ENCODE data around the gene CGB8.

CGB8 gene

DNA sequence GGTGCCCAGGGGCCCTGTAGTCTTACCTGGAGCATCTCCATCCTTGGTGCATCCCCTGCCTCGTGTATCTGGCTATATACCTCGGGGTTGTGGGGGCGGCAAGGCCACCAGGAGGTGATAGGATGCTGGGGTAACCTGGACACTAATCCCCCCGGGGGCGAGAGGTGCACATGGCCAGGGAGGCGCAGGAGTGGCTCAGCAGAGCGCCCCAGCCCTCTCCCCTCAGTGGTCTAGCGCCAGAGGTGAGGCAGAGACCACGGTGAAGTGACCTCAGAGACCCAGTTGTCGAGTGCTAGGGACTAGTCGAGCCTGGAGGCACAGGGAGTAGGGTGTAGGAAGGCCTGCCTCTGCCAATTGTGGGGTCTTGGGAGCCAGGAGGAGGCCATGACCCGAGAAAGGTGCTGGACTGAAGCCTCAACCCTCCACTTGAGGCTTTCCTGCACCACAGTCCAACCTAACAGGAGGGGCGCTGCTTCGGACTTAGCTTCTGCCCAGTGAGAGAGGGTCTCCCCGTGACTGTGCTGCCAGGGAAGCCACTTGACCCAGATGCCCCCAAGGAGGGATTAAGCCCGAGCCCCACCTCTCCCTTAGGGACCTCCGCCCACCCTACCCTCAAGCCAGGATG, 31.8 kb downstream of the CGB8 start, which contains the start of gene LHB:
TSS of gene LHB (minus strand) at position 51 of the 625 bp plus-strand sequence. CDS start at position 41, 10 bp downstream.
- TF ChIP-seq CTCF (IDR thresholded peaks at IDR 0.05; ENCODE audit: low read depth, low read length) = no peak

GRCh38 chr19:49016067-49016839, 32.7 kb downstream of the CGB8 start:
- TF ChIP-seq CTCF (IDR thresholded peaks at IDR 0.05; ENCODE audit: low read depth, low read length) = no peak
- no peak overlapping the region for H3K4me3 ChIP-seq (ENCODE audit: low read depth, low read length)

More for the DNA sequence above, 31.8 kb downstream of the CGB8 start, which contains the start of gene LHB:
- H3K4me3 ChIP-seq (ENCODE audit: low read depth, low read length) = peak within 1 kb of the TSS; percentile 54

DNA sequence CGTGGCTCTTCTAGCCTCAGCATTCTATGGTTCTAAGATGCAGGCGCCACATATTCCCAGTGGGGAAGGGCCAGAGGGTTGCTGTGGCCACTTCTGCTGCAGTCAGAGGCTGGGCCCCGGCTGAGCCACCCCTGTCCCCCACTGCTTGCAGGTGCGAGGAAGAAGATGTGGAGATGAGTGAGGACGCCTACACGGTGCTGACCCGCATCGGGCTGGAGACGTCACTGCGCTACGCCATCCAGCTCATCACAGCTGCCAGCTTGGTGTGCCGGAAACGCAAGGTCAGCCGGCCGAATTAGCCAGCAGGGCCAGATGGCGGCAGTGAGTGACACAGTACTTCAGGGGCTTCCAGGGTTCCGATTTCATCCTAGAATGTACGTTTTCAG, 34.0 kb downstream of the CGB8 start:
- no peak for TF ChIP-seq CTCF (IDR thresholded peaks at IDR 0.05; ENCODE audit: low read depth, low read length)
- no peak overlapping the region for H3K4me3 ChIP-seq (ENCODE audit: low read depth, low read length)

DNA sequence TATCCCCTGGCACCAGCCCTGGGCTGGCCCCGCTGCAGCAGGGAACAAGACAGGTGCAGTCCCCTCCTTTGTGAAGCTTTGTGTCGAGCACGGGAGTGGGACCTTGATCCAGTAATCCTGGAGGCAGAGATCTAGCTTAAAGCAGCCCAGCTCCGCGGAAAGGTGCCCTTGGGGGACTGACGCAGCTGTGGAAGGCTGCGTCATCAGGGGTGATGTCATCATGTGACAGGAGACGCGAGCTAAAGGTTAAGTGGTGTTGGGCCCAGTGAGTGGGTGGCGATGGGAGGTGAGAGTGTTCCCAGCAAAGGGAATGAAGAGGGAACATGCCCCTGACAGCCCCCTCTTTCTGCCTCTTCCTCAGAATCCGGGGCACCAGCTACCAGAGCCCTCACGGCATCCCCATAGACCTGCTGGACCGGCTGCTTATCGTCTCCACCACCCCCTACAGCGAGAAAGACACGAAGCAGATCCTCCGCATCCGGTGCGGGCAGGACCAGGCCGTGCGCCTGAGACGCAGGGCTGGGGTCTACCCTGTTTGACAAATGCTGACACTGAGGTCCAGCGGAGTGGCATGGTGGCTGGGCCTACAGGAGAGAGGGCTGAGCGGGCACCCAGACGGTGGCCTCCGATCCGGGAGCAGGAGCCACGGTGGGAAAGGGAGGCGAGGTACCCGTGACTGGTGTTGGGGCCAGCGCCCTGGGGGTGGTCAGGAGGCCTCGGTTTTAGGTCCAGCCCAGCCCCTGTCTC, 34.6 kb downstream of the CGB8 start:
- no peak overlapping the region for H3K4me3 ChIP-seq (ENCODE audit: low read depth, low read length)
- TF ChIP-seq CTCF (IDR thresholded peaks at IDR 0.05; ENCODE audit: low read depth, low read length) = no peak

DNA sequence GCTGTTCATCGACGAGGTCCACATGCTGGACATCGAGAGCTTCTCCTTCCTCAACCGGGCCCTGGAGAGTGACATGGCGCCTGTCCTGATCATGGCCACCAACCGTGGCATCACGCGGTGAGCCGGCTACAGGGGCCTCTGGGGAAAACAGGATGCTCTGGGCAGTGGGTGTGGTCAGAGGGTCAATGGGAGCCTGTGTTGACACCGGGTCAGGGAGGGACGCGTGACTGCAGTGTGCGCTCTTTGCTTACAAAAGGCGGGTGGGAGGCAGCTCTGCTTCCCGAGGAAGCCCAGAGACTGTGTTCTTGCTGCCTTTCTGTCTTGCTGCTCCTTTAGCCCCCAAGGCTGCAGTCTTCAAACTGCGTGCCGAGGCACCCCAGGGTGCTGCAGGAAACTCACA, 37.7 kb downstream of the CGB8 start:
- TF ChIP-seq CTCF (IDR thresholded peaks at IDR 0.05; ENCODE audit: low read depth, low read length) = no peak
- no peak overlapping the region for H3K4me3 ChIP-seq (ENCODE audit: low read depth, low read length)

DNA sequence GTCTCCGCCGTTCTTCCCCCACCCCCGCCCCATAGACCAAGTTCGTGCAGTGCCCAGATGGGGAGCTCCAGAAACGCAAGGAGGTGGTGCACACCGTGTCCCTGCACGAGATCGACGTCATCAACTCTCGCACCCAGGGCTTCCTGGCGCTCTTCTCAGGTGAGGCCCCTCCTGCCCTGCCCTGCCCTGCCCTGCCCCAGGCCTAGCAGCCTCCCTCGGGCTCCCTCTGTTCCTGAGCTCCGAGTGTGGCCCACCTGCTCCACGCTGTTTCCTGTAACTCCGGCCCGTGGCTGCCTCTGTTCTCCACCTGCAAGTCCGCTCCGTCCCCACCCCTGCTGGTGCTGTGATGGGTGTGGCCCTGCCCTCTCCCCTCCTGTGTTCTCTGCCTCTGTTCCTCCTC, 38.5 kb downstream of the CGB8 start:
- TF ChIP-seq CTCF (IDR thresholded peaks at IDR 0.05; ENCODE audit: low read depth, low read length) = no peak
- H3K4me3 ChIP-seq (ENCODE audit: low read depth, low read length) = no peak overlapping the region

All from WI38 (cell line).